Adrenal gland (tissue), 12 donors: ENCODE measurements around the gene PNKP. TPM values are rescaled to one million over a fixed set of nuclear protein-coding genes. Genes with fewer than 3 reads are reported as not detected.

ENCODE experiments used
- DNase-seq, 7 donors: peaks; one replicate each; pipeline ENCODE4 v3.0.0-alpha.2; 2019 to 2020
- H3K27ac ChIP-seq, 5 donors: fragments of 200-600 bp; sonication (generic) in 4 of 5; 1 replicate in 3 of 5; 2 replicates in 2 of 5; pipeline versions ENCODE4 v1.5.1 to v1.8.0; 2016 to 2020; ENCODE audit warnings: mild to moderate bottlenecking in 1 of 5
- H3K27me3 ChIP-seq: fragments of 200-600 bp; 2 replicates; pipeline ENCODE4 v1.8.0; 2021
- H3K36me3 ChIP-seq, 2 donors: fragments of 200-600 bp; replicated peaks in 1 of 2; 1 replicate in 1 of 2; 2 replicates in 1 of 2; pipeline versions ENCODE4 v1.5.1 to v1.8.0; 2018 to 2022
- H3K4me1 ChIP-seq, 2 donors: fragments of 200-600 bp; replicated peaks in 1 of 2; 1 replicate in 1 of 2; 2 replicates in 1 of 2; pipeline versions ENCODE4 v1.5.1 to v1.8.0; 2018 to 2021
- H3K4me3 ChIP-seq, 4 donors: fragments of 200-600 bp; sonication (generic) in 3 of 4; one replicate each; pipeline ENCODE4 v1.5.1; 2016 to 2018
- H3K9me3 ChIP-seq, 3 donors: fragments of 200-600 bp; sonication (generic) in 1 of 3; replicated peaks in 1 of 3; 1 replicate in 2 of 3; 2 replicates in 1 of 3; pipeline versions ENCODE4 v1.5.1 to v1.8.0; 2016 to 2021
- POLR2A ChIP-seq, 2 donors: fragments of 450-650 bp; IDR thresholded peaks; one replicate each; pipeline ENCODE4 v1.6.1; 2017; ENCODE audit warnings: antibody characterized with exemption in 2 of 2, mild to moderate bottlenecking in 2 of 2, moderate library complexity in 1 of 2
- WGBS, 4 donors: extraction: QIAGEN DNeasy Blood & Tissue Kit in 2 of 4; methylation state at CpG; one replicate each; pipeline versions ENCODE4 v1.1.5 to v1.1.7; 2013 to 2017; 5-methylcytosine and 5-hydroxymethylcytosine counted together
- intact Hi-C, 2 donors: fragments of 100-400 bp; cut with DNase I; formaldehyde crosslinking; loops; one replicate each; pipeline versions ENCODE4 v1.14.1 to v1.15.0; 2022 to 2023
- polyA plus RNA-seq, 3 donors: library from polyadenylated mRNA; stranded (reverse); fragments of 200-250 nt in 2 of 3; fragments of 350-450 nt in 1 of 3; fragmentation: Illumina TruSeq in 1 of 3; extraction: RNeasy Lipid Tissue Mini Kit (QIAGEN cat#74804) in 1 of 3; gene quantifications; one replicate each; pipeline ENCODE4 v1.2.3, GENCODE V29; 2013 to 2014
- total RNA-seq, 9 donors: library from RNA; depleted of rRNA in 4 of 9; stranded (reverse); fragments of >200 nt in 4 of 9; fragments of 120-200 nt in 1 of 9; fragmentation: NEBNext Ultra II Directional in 1 of 9; extraction: Animal tissue kit (Norgen Biotek cat#: 25700) in 1 of 9; gene quantifications; one replicate each; pipeline versions ENCODE4 v1.1.0 to v1.2.4, GENCODE V29; 2013 to 2023
- TF ChIP-seq, protein P1 (sequence below), 6 experiments: fragments of 450-650 bp in 4 of 6; fragments of 200-600 bp in 2 of 6; sonication (generic) in 1 of 6; IDR thresholded peaks; 1 replicate in 5 of 6; 2 replicates in 1 of 6; pipeline versions ENCODE4 v1.5.1 to v1.8.0; 2016 to 2021; ENCODE audit warnings: antibody characterized with exemption in 6 of 6, mild to moderate bottlenecking in 2 of 6, moderate library complexity in 1 of 6
- donor health status: healthy with polysubstance abuse.
- donor health status: Bipolar disorder and iron deficiency.
- donor health status: DM: yes; HTN: yes; CAD: no.
- donor health status: DM: no; HTN: no; CAD: no.
- donor health status: DM: no; HTN: no; CAD: no.
- donor health status: DM: yes; HTN: yes; CAD: no.

The PNKP gene
- total and polyA plus RNA-seq, 12 donors, result 40.7 to 344 (median 100) TPM

DNA sequence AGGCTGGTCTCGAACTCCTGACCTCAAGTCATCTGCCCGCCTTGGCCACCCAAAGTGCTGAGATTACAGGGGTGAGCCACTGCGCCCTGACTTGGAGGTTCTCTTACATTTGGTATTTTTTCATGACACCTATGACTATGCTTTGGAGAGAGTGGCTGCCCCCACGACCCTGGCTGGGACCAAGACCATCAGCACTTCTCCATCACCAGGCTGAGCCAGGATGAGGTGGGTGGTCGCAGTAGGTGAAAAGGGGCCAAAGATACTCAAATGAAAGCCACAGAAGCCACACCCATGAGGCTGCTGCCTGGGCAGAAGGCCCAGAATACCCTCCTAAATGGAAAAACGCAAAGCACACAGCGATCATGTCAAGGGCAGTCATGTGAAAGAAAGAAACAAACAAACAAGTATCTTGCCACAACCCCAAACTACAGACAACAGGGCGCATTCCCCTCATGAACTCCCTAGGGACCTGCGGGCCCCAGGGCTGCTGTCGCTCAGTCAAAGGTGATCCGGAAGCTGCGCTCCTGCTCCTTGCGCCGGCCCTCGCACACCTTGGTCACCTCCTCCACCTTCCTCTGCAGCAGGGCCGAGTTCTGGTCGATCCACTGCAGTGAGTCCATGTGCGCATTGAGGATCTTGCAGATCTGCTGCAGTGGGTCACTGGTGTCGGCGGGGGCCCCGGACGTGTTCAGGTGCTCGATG, 40.5 kb upstream of the PNKP start:
- no peak for DNase-seq
- Histone ChIP-seq H3K27me3 (no peaks in the 10 kb centered on the region), H3K9me3 (no peaks in the 10 kb centered on the region), H3K27ac (no peak overlapping the region), H3K36me3 (peaks cover 0 to 28% of the 10 kb centered on the region in 2 donors), H3K4me1 (peaks cover 0 to 10% of the 10 kb centered on the region in 2 donors), H3K4me3 (no peak overlapping the region)
- TF ChIP-seq, protein P1, sequence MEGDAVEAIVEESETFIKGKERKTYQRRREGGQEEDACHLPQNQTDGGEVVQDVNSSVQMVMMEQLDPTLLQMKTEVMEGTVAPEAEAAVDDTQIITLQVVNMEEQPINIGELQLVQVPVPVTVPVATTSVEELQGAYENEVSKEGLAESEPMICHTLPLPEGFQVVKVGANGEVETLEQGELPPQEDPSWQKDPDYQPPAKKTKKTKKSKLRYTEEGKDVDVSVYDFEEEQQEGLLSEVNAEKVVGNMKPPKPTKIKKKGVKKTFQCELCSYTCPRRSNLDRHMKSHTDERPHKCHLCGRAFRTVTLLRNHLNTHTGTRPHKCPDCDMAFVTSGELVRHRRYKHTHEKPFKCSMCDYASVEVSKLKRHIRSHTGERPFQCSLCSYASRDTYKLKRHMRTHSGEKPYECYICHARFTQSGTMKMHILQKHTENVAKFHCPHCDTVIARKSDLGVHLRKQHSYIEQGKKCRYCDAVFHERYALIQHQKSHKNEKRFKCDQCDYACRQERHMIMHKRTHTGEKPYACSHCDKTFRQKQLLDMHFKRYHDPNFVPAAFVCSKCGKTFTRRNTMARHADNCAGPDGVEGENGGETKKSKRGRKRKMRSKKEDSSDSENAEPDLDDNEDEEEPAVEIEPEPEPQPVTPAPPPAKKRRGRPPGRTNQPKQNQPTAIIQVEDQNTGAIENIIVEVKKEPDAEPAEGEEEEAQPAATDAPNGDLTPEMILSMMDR (IDR thresholded peaks at IDR 0.05), result no peak
- no peak for TF ChIP-seq POLR2A (IDR thresholded peaks at IDR 0.05)
- 90 to 98% (median 94%) methylated on average over 22 to 23 of the region's 23 CpGs for WGBS, 4 donors
- intact Hi-C loops, result no loop called here

DNA sequence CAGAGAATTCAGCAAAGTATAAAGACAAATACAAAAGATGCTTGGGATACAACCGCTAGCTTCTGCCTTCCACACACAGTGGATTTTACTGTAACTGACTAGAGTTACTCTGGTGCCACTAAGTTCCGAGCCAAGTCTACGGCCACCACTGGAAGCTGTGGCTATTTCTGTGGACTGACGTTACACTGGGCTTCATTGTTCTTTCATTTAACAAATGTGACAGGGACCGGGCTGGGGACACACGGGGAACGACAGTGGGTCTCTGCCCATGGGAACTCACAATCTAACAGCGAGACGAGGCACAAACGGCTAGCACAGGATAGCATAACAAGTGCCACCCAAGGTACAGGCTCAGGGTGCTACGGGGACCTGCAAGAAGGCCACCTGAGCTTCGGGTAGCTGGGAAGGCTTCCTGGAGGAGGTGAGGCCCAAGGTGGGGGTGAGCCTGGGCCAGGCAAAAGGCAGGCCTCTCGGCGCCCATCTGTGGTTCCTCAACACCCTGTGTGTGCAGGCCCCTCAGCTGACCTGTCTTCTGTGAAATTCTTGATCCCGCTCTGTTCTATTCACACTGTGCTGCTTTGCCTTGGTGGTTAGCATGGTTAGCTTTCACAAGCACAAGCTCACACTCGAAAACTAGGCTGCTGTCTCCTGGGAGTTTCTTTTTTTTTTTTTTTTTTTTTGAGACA, 39.6 kb upstream of the PNKP start:
- no peak for DNase-seq
- 92 to 95% (median 93%) methylated on average over 12 to 16 of the region's 16 CpGs for WGBS, 4 donors
- peaks cover 0 to 28% of the 10 kb centered on the region in 2 donors for H3K36me3 ChIP-seq
- H3K4me3 ChIP-seq, result no peak overlapping the region
- peaks cover 0 to 10% of the 10 kb centered on the region in 2 donors for H3K4me1 ChIP-seq
- TF ChIP-seq, protein P1 (IDR thresholded peaks at IDR 0.05), result no peak
- no peak for TF ChIP-seq POLR2A (IDR thresholded peaks at IDR 0.05)
- intact Hi-C loops, result no loop called here
- H3K27ac ChIP-seq, result no peak overlapping the region
- no peaks in the 10 kb centered on the region for H3K27me3 ChIP-seq
- H3K9me3 ChIP-seq, result no peaks in the 10 kb centered on the region

DNA sequence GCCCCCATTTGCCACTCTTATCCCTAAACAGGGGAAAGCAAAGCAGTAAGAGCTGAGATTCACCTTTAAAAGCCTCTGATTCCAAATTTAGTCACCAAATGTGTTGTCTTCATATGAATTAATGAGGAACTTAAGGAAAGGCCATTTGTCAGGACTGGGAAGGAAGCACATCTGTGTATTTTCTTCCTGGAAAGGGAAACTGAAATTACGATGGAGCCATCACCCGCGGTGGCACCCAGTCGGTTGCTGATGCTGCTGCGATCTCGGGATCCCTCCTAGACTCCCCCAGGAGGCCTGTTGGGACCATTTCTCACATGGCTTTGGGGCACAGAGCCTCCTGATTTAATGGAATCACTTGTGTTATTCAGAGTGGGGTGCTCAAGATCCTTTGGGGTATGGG, 36.8 kb upstream of the PNKP start:
- 55 to 69% (median 65%) methylated on average over 6 of the region's 6 CpGs for WGBS, 4 donors
- intact Hi-C loops, result no loop called here

More for the DNA sequence above, 36.8 kb upstream of the PNKP start:
- TF ChIP-seq POLR2A (IDR thresholded peaks at IDR 0.05), result no peak
- TF ChIP-seq, protein P1 (IDR thresholded peaks at IDR 0.05), result no peak
- H3K4me1 ChIP-seq, result no peaks in the 10 kb centered on the region
- DNase-seq, result no peak
- H3K27ac ChIP-seq, result no peak overlapping the region
- H3K36me3 ChIP-seq, result peaks cover 0 to 22% of the 10 kb centered on the region in 2 donors
- no peak overlapping the region for H3K4me3 ChIP-seq
- no peaks in the 10 kb centered on the region for H3K9me3 ChIP-seq
- H3K27me3 ChIP-seq, result no peaks in the 10 kb centered on the region
